Skin epidermis (tissue), 12 donors: ENCODE measurements around the gene SAMD4A.
"Not testable (repeated sequence)": the region's sequence is repeated elsewhere in the genome, so short reads cannot be mapped to it uniquely, and the experiment has no call there.

ENCODE experiments used
- H3K27ac ChIP-seq, 21 experiments: fragments of 200-600 bp; sonication (generic) in 11 of 21; one replicate each; pipeline ENCODE4 v1.5.0; 2020; ENCODE audit warnings: mild to moderate bottlenecking in 3 of 21, inconsistent platforms in 2 of 21, moderate library complexity in 2 of 21
- H3K4me3 ChIP-seq, 7 experiments: fragments of 200-600 bp; sonication (generic) in 2 of 7; one replicate each; pipeline ENCODE4 v1.5.0; 2020; ENCODE audit warnings: inconsistent platforms in 2 of 7, mild to moderate bottlenecking in 2 of 7, moderate library complexity in 1 of 7

SAMD4A gene

DNA sequence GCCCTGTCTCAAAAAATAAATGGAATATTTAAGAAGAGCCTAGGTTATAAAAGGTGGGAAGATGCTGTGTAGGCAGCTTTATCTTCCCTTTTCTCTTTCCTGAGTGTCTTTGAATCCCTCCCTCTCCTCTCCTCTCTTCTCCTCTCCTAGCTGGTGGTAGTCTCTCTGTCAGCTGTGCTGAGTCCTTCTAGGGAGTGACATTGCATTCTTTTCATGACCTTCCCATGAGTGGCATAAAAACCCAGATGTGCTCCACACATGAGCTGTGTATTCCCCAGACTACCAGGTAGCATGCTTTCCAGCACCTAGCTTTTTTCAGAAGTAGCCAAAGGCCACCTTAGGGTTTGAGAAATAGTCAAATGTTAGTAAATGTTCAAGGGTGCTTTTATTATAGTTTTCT, 23.6 kb downstream of the SAMD4A start:
- H3K4me3 ChIP-seq, result no peak overlapping the region
- no peak overlapping the region for H3K27ac ChIP-seq

DNA sequence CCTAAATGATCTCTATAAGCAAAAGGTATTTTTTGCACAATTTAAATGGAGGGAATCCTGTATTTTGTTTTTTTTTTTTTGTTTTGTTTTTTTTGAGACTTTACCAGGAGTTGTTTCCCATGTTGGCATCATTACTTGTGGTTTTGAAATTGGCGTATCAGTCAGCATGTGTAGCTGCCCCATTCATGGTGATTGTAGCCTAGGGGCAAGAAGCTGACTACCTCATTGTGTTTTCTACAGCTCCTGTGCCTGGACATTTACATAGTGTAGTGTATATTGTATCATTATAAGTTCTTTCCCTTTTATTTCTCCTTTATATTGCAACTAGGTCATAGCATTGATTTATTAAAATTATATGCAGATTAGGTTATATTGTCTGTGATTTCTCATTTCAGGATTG, 24.5 kb downstream of the SAMD4A start:
- no peak overlapping the region for H3K27ac ChIP-seq

DNA sequence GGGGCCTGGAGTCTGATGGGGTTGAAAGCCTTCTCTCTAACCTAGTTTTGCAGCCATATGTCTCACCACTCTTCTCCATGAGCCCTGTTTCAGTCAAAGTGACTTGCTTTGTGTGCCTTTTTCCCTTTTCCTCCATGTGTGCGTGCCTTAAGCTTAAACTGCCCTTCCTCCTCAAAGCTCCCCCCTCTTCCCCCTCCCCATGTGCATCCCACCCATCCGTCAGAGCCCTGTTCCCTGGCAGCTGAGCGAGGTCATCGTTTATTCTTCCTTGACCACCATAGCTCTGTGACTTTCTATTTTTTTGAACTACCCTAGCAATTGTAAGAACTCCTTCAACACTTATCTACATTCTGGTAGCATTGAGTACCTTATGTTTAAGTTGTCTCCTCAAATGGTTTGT, 24.9 kb downstream of the SAMD4A start:
- no peak overlapping the region for H3K27ac ChIP-seq

More for the DNA sequence above, 24.5 kb downstream of the SAMD4A start:
- no peak overlapping the region for H3K4me3 ChIP-seq

DNA sequence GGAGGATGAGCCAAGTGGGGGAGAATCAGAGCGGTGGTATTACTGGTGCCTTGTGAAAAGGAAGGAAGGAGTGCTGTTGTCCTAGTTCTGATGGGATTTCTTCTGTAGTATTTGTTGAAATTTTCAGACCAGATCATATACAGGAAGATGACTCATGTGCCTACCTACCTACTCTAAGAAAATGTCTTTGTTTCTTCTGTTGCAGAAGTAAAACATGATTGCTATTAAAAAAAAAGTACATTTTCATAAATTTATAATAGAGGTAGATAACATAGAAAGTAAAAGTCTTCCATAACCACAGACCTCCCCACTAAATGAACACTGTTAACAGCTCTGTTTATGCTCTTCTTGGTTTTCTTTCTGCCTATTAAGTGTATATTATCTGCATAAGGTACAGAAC, 26.9 kb downstream of the SAMD4A start:
- Histone ChIP-seq H3K4me3 (no peak overlapping the region), H3K27ac (no peak overlapping the region)

More for the DNA sequence above, 24.9 kb downstream of the SAMD4A start:
- H3K4me3 ChIP-seq, result no peak overlapping the region

DNA sequence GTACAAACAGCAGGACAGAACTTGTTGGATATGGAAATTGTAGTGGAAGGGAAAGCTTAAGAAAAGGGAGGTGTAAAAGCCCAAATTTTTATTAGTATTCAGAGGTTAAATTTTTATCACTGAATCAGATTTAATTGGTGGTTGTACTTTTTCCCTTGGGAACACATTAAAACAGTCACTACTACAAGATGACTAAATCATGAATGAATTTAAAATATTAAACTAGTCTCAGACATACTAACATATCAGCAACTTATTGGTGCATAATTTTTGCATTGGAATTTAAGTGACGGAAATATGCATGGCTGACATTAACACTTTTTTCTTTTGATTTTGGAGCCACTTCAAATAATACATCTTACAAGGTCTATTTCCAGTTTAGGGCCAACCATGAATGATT, 27.6 kb downstream of the SAMD4A start:
- Histone ChIP-seq H3K4me3 (no peak overlapping the region), H3K27ac (no peak overlapping the region)

DNA sequence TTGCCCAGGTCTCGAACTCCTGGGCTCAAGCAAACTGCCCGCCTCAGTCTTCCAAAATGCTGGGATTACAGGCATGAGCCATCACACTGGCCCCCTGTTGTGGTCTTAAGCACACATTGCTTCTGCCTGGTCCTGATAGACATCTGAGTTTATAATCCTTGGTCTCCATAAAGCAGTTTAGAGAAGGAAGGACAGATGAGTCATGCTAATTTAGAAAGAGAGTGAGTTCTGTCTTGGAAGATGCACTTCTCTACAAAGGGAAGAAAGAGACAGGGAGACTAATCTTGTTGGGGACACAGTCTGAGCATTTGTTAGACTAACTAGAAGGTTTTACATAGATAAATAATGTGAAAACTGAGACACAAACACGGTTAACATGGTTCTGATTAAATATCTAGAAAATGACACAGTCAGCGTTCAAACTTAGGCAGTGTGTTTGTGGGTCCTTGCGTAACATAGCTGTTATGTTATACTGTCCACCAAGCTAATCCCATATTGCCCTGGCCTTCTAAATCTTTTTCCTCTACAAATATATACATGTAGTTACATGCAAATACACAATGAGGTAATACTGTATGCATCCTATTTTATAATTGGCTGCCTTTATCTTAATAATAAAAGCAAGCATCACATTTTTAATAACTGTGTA, 31.0 kb downstream of the SAMD4A start:
- Histone ChIP-seq H3K27ac (no peak overlapping the region), H3K4me3 (no peak overlapping the region)

DNA sequence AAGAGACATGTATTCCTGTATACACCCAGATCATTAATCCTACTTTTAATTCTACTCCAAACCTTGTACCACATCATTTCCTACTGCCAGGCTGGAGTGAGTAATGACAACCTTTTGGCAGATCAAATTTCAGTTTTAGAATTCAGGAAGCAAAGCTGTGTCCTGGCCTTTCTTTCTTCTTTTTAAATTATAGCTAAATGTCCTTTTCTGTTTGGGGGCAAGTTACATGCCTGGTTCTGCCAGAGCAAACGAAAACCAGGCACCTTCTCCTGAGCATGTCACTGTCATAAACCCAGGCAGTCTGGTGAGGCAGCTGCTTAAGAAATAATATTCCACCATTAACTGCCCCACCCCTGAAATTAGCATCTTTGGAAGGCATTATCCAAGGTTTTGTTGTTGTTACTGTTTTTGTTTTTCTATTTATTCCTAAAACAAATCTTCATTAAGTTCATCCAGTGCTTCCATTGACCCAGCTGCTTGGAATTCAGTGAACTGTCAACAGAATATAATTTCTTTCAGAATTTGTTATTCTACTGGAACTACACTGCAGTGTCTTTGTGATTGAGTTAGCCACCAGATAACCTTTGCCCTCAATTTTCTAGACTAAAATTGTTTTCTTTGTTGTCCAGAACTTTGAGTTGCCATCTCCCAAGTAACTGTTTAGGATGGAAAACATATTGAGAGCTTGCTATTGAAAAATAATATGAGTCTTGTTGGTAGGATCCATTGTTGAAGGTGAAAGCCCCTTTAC, 33.2 kb downstream of the SAMD4A start:
- Histone ChIP-seq H3K27ac (no peak overlapping the region), H3K4me3 (no peak overlapping the region)

DNA sequence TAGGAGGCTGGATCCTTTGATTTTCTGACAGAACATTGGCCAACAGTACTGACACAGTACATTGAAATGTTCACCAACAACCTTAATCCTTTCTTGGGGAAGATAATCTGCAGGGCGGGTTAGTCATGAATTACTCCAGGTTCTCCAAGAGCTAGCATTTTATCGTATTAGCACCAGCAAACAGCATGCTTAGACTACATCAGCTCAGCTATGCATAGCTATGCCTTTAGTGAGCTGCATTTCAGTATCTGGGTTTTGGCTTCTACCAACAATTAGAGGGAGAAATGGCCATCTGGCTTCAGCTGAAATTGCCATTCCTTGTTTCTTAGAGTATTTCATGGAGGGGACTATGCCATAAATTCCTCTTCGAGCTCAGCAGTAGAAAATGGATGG, 33.8 kb downstream of the SAMD4A start:
- H3K27ac ChIP-seq, result no peak overlapping the region
- H3K4me3 ChIP-seq, result no peak overlapping the region

DNA sequence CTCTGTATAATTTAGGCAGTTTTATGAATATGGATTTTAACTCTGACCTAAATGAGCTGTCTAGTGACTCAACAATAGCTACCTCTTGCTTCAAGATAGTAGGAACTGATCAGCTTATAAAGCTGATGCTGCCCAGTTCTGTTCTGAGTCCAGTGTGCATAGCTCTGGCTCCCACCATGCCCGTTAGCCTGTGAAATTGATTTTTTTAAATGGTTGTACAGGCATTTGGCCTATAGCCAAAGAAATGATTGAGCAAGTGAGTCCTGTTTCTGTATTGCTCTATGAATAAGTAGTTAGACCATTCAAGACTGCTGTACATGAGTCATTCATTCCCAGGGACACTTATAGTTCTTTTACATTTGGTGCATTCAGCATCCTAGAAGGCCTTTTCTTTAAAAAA, 36.4 kb downstream of the SAMD4A start:
- Histone ChIP-seq H3K27ac (no peak overlapping the region), H3K4me3 (no peak overlapping the region)

DNA sequence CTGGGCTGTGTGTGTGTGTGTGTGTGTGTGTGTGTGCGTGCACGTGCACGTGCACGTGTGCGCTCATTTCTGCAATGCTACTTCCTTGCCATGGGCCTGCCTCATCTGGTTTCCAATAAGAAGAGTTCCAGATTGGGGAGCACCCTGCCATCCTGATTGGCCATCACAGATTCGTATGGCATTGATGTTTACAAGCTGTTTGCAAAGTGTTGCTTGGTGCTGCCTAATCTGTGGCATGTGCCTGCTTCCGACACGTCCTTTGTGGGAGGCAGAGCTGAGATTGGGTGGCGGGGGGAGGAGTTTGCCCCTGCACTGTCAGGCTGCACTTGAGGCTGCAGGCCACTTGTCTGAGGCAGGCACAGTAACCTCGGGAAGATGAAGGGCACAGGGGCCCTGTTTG, 39.2 kb downstream of the SAMD4A start:
- no peak overlapping the region for H3K4me3 ChIP-seq
- H3K27ac ChIP-seq, result peak overlapping the region in 4 of 21 experiments; percentile 14 to 73 (median 50)

DNA sequence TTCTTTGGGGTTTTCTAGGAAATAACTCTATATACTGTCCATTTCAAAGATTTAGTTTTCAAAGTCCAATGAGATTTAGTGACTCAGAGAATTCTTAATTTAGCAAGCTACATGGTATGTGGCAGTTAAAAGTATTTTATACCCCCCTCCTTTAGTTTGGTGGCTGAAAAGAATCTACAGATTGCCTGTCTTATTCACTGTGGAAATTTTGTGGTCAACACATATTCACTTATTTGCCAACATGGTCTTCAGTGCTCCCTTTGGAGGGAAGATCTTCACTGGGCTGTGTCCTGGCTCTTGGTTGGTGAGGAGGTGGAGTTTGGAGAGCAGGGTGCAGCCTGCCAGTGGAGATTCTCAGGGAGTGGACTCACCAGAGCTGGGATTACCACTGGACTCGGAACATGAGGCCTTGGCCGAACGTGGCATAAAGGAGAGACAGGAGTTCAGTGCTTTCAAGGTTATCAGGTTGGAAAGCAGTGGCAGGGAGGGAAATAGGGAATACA, 39.8 kb downstream of the SAMD4A start:
- H3K4me3 ChIP-seq, result no peak overlapping the region
- peak overlapping the region in 5 of 21 experiments; percentile 14 to 73 (median 45) for H3K27ac ChIP-seq

DNA sequence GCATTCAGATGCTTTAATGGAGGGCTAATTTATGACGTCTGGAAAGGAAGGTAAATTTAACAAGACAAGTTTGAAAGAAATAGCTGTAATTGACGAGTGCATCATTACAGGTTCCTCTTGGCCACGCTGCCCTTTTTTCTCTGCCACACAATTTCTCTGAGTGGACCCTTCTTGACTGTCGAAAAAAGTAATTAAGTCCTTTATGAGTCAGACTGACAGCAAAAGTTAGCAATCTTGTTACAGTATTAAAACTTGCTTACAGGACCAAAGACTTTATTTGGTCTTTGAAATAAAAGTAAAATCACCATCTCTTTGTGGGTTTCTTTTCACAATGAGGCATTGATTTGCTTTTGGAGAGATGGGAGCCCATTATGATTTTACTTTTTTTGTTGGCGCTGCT, 42.6 kb downstream of the SAMD4A start:
- H3K4me3 ChIP-seq, result no peak overlapping the region
- H3K27ac ChIP-seq, result no peak overlapping the region

DNA sequence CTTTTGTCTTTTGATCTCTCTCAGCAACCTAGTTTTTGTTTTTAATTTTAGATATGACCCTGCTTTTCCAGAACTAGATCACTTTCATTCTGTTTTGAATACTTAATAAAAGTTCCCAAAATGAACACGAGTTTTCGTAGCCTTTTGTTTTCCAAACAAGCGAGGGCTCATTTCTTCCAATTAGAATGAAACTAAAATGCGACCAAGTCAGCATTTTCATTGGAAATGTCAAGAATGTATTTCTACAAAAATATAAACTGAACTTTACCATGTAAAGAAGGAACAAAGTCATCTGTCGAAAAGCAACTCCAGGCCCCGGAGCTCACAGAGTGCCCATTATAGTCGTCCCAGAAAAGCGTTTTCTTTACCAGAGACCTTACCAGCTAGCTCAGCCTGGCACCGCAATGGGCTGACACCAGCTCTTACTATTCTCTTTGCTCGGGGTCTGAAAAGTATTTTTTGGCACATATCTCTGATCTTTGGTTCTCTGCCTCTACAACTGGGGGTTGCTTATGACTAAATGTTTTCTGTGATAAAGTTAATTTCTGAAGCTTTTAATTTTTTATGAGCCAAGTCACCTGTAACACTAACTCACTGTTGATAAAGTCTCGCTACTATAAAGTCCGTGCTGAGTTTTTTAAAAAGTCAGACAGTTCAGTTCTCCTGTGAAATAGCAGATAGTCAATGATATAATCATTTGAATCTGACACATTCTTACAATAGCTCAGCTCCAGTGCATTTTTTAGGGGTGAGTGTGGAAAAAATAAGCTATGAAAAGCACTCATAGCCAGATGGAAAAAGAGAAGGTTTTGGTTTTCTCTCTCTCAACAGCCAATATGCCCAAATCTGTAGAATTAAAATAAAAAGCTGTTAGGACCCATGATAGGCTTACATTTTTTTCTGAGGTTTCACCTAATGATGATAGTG, 43.4 kb downstream of the SAMD4A start:
- Histone ChIP-seq H3K27ac (peak overlapping the region in 2 of 21 experiments; percentile 12 to 63), H3K4me3 (no peak overlapping the region)

DNA sequence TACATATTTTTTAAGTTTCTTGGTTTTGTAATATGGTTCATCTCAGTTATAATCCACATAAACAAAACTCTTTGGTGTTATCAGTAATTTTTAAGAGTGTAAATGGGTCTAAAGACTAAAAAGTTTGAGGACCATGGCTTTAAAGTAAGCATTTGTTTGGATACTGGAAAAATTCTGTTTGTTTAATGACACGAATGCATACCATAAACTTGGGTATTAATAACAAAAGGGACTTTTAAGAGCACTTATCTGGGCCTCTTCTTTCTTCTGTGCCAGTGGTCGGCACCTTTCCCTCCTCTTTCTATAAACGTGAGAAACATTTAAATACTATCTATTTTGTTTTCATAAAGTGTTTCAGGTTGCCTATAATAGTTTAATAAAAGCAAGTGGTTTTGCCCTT, 47.4 kb downstream of the SAMD4A start:
- H3K27ac ChIP-seq, result no peak overlapping the region
- H3K4me3 ChIP-seq, result no peak overlapping the region

DNA sequence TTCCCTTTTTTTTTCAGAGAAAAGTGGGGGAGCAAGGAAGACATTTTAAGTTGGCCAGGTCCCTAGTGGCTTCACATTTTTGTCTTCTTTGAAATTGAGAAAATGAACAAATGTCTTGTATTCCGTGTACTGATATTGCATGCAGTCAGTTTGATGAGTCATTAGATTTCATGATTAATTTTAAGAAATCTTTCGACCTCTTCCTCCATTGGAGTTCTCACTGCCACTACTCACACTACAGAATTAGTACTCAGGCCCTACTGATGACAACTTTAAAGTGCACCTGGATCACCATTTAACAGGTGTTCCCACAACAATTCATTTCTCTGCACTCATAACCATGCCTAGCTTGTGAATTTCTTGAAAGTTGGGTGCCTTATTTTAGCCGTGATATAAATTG, 50.5 kb downstream of the SAMD4A start:
- Histone ChIP-seq H3K4me3 (no peak overlapping the region), H3K27ac (no peak overlapping the region)

DNA sequence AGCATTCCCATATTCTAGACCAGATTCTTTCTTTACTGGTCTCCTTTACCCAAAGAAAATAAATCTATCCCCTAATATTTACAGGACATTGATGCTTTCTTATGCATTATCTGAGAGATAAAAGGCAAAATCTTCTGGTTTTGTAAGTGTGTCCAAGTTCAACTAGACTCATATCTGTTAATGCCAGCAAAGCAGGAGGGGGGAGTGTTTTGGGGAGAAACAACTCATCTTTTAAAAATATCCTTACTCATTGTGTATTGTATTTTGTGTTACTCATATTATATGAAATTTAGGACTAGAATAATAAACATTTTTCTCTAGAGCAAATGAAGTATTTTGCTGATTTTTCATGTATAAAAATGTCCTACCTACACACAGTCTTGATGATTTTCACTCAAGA, 54.8 kb downstream of the SAMD4A start:
- Histone ChIP-seq H3K4me3 (no peak overlapping the region), H3K27ac (no peak overlapping the region)

DNA sequence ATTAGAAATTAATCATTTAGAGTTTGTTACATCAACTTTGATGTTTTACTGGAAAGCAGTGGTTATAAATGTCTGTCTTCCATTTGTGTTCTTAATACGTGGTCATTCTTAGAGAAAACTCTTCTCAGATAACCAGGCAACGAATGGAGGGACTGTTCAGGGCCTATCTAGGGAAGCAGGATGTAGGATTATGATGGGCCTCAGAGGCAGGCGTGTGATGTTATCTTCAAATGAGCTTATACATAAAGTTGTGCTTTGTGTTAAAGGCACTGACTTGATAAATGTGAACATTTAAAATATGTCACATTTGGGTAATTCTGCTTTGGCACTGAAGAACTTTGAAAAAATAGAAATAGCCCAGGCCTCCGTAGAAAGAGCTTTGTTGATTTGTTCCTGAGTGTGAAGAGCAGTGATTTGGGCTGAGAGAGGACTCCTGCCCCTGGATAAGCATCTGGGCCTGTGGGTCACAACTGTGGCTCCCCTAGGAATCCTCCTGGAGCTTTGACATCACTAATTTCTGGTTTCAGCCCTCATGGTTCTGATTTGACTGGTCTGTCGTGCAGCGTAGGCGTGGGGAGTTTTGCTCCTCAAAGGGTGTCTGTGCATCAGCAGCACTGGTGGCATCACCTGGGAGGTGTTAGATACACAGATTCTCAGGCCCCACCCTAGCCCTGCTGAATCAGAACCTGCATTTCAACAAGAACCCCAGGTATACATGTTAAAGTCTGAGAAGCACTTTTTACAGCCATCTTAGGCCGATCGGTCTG, 55.4 kb downstream of the SAMD4A start:
- no peak overlapping the region for H3K27ac ChIP-seq

DNA sequence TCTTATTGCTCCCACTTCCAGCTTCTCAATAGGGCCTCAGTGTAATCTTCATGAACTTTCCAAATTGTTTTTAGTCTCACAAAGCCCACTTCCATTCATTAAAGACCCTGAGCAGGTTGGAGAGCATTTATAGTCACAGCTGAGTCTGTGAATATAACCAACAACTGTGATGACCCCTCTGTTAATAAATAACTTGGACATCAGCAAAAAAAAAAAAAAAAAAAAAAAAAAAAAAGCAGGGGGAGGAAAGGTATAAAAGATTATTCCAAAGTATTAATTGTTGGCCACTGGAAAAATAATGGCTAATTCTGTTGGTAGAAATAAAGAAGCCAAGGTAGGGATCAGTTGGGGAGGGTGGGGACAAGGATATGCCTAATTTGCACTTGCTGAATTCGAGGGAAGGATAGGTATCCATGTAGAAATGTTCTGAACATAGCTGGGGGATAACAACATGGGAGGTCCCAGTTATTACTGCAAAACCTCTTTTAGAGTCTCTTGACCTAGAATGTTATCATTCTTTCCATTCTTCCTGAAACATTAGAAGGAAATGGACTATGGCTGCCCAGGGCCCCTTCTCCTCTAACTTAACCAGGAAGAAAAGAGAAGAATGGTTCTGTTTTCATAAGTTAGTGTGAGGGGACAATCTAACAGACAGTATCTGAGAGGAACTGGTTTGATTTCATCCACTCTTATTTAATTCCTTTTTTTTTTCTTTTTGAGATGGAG, 56.5 kb downstream of the SAMD4A start:
- Histone ChIP-seq H3K4me3 (no peak overlapping the region), H3K27ac (no peak overlapping the region)

More for the DNA sequence above, 55.4 kb downstream of the SAMD4A start:
- no peak overlapping the region for H3K4me3 ChIP-seq

DNA sequence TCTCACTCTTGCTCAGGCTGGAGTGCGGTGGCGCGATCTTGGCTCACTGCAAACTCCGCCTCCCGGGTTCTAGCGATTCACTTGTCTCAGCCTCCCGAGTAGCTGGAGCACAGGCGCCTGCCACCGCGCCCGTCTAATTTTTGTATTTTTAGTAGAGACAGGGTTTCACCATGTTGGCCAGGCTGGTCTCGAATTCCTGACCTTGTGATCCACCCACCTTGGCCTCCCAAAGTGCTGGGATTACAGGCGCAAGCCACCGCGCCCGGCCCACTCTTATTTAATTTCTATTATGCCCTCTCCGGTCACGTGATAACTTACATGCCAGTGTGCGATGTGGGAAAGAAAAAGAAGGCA, 57.1 kb downstream of the SAMD4A start:
- not testable (repeated sequence) for H3K27ac ChIP-seq, H3K4me3 ChIP-seq
